Smooth muscle cell of the brain vasculature (primary cell): ENCODE data around the gene CASQ2.

ENCODE experiments used
- DNase-seq: peaks from one replicate; pipeline ENCODE4 v3.0.0-alpha.2; 2012; ENCODE audit warnings: low read depth, low spot score

CASQ2 gene

GRCh38 chr1:115697619-115698018, 70.9 kb downstream of the CASQ2 start:
- no peak for DNase-seq

- no peak for DNase-seq
Measured at GRCh38 chr1:115694805-115695204, 73.7 kb downstream of the CASQ2 start.

- DNase-seq = no peak
Measured at GRCh38 chr1:115692224-115692623, 76.3 kb downstream of the CASQ2 start.

- no peak for DNase-seq
Measured at GRCh38 chr1:115690972-115691371, 77.5 kb downstream of the CASQ2 start.

DNA sequence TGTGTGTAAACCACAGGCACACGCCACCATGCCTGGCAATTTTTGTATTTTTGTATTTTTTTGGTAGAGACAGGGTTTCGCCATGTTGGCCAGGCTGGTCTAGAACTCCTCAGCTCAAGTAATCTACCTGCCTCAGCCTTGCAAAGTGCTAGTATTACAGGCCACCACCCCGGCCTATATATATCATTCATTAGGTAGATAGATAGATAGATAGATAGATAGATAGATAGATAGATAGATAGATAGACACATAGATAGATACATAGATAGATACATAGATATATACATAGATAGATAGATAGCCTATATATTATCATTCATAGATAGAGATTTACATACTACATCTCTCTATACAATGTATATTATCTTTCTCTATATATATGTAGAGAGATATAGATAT, 80.8 kb downstream of the CASQ2 start:
- DNase-seq = no peak

DNA sequence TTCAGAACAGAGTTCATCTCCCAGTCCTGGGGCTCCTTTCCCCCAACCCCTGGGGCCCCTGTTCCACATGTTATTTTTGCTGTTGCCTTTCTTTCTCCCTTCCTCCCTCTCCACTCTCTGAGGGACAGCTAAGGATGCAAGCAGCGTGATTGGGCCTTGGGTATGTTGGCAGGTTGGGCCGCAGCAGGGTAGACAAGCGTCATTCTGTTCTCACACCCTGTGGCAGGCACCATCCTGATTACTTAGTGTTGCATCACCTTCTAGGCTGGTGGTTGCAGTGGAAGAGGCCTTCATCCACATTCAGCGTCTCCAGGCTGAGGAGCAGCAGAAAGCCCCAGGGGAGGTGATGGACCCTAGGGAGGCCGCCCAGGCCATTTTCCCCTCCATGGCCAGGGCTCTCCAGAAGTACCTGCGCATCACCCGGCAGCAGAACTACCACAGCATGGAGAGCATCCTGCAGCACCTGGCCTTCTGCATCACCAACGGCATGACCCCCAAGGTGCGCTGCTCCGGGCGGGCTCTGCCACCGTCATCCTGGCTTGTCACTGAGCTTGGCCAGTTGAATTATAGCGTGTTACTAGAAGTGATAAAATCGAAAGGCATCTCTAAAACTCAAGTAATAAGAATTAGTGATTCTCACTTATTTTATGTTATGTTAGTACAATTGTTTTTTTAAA, 83.3 kb downstream of the CASQ2 start:
- DNase-seq = no peak

DNA sequence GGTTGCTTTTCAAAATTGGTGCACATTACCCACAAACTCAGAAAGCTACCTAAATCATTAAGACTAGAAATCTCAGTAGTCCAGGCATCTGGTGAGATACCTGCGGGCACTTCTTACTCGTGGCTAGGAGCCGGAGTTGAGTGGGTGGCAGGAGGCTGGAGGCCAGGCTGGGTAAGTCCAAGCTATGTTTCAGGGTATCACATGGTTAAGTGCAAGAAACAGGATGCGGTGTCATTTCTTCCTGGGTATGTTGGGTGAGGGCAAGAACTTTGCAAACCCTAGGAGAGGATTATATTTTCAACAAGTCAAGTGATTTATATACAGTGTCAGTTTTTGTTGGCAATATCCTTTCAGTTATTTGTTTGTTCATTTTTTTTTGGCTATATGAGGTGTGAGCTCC, 85.7 kb downstream of the CASQ2 start:
- DNase-seq = no peak

- DNase-seq = no peak
Measured at GRCh38 chr1:115680730-115681111, 87.8 kb downstream of the CASQ2 start.

DNA sequence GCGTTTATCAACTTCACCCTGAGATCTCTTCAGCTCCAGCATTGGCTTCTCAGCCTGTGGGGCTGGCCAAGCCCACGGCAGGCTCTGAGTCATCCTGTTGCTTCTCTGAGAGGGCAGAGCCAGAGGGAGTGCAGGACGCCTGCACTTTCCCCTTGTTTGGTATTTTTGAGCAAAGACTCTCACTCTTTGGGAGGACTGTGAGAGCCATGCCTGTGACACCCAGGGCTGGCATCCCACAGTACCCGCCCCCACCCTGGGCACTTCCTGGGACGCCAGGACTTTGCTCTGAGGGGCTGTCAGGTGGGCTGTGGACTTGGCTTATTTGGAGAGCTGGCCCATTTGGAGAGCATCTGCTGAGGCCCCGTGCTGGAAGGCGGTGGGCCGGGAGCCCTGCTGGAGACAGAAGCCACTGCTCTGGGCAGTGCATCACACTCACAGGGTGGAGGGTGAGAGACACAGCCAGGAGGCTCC, 89.3 kb downstream of the CASQ2 start:
- DNase-seq = no peak

DNA sequence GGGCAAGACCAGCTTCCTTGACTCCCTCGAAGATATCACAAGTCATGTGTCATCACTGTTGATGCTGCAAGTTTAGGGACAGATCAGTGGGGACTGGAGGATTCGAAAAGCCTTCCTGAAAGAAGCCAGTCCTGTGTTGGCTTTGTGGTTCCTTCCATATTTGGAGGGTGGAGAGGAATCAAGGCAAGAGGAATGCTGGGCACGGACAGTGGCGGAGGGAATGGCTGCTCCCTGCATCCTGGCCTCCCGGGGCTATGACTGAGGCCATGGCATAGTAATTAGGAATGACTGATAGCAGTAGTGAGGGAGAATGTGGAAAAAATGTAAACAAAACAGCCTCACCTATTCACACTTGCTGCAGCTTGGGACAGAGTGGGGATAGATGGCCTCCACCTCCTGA, 90.4 kb downstream of the CASQ2 start:
- no peak for DNase-seq

DNA sequence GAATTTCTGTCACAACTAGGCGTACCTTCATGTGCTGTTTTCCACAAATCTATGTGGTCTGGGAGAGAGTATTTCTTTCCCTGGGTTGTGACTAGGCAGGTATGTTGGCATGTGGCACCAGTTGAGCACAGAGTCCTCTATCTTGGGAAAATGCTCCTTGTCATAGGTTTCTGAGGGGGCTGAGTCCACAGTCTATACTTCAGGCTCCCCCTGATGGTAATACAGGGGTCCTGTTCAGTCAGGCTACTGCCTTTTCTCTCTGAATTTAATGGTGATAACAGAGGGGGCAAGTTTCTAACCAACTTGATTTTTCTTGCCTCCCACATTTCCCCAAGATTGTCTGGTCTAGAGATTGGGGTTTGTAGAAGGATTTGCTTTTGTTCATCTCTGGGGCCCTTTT, 90.9 kb downstream of the CASQ2 start:
- no peak for DNase-seq

DNA sequence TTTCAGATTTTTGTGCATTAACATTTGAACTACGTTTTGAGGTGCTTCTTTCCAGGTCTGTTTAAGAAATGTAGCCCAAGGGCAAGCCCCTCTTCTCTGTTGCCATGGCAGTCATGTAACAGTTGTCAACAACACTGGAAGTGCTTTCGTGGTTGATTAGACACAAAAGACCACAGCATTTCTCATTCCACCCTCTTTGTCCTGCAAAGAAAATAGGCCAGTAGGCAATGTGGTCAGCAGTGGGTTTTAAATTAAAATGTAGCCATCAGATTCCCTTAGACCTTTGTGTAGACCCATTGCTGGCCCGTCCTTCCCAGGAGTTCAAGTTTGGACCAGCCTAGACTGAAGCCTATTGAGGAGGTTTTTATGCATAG, 91.3 kb downstream of the CASQ2 start:
- DNase-seq = no peak

DNA sequence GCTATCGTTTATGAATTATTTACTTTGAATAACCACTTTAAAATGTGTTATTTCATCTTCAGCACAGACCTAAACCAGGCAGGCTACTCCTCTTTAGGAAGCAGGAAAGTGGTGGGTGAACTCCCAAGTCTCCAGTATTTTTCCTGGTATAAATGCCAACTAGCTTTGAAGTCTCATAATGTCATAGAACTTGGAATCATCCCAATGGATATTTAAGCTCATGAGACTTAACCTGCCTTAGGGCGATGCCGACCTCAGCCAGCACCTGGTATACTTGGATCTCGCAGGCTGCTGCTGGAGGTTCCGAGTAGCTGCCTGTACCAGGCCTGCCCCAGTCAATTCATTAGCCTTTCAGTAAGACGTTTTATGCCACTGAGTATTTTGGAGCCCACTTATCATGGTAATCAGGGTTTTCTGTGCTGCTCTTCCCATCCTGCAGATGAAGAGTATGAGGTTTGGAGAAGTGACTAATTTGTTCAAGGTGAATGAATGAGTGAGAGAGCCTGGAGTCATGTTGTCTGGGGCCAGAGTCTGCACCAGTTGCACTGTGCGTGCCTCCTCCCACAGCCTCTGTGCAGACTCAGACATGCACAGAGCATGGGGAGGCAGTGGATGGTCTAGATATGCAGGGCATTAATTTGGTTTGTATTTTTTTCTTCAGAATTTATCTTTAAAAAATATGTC, 91.9 kb downstream of the CASQ2 start:
- DNase-seq = no peak

GRCh38 chr1:115672224-115673009, 96.1 kb downstream of the CASQ2 start:
- DNase-seq = no peak

DNA sequence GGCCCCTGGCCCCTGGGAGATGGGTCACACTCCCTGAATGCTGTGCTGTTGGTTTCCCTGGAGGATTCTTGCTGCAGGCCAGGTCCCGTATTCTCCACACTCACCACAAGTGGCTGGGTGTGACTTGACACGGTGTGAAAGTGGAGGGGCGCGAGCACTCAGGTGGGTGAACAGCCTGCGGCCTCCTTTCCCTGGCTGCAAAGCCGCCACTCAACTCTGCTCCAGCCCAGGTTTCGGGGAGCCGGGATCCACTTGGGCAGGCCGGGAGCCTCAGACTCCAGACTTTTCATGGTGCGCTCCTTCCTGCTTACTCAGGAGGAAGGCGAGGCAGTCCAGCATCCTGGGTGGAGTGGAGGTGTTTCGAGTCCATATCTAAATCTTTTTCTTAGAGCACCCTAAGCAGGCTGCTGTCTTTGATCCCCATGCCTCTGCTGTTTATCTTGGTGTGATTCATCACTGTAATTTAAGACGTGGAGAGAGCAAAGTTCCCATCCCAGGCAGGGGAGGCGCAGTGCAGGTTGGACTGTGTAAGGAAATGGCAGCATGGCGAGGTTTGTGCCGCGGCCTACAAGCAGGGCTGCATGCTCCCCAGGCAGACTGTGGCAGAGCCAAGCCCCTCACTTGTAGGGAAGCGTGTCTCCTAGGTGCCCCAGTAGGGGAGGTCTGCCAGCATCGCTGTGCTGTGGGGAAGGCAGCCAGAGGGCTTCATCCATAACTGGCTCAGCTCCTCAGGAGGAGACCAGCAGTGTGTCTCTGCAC, 97.2 kb downstream of the CASQ2 start:
- DNase-seq = no peak

GRCh38 chr1:115670476-115671175, 97.9 kb downstream of the CASQ2 start:
- DNase-seq = no peak

GRCh38 chr1:115669886-115670285, 98.6 kb downstream of the CASQ2 start:
- DNase-seq = no peak

DNA sequence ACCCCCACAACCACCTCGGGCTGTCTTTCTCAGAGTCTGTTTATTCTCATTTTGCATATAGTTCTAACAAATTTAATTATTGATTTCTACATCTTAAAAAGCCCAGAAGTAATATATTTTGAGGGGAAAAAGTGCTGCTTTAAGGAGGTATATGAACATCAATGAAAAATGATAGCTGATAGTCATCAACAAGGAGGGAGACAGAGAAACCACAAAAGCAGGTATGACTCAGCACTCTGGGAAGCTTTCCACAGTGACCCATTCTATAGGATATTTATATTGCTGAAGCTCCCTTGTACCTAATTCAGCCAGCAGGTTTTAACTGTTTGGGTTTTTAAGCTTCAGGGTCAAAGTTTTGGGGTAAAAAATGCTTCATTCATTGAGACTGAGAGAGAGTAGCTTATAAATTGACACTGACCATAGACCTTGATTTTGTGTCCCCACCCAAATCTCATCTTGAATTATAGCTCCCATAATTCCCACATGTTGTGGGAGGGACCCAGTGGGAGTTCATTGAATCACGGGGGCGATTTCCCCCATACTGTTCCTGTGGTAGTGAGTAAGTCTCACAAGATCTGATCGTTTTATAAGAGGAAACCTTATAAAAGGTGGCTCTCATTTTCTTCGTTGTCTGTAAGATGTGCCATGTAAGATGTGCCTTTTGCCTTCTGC, 99.4 kb downstream of the CASQ2 start:
- DNase-seq = no peak

- DNase-seq = no peak
Measured at GRCh38 chr1:115668579-115668978, 99.9 kb downstream of the CASQ2 start.

DNA sequence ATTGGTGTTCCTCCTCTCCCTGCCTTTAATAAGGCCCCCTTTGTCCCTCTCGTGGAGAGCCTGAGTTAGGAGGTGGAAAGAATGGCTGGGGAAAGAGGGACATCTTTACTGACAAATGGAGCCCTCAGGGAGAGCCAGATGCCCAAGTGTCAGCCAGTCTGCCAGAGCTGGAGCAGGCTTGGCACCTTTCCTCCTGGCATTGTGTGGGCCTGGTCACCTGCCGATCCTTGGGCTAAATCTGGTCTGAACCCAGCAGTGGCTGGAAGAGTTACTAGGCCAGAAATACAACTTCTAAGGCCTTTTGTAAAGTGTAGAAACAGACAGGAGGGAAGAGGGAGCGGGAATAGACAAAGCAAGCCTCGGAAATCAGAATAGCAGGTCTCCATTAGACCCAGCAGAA, 101.8 kb downstream of the CASQ2 start:
- no peak for DNase-seq

GRCh38 chr1:115666206-115666605, 102.3 kb downstream of the CASQ2 start:
- DNase-seq = no peak
